HFF-Myc (cell line): ENCODE measurements around the gene ZNF100.
"Not testable (repeated sequence)": the region's sequence is repeated elsewhere in the genome, so short reads cannot be mapped to it uniquely, and the experiment has no call there.

ENCODE experiments used
- DNase-seq: peaks from one replicate; pipeline ENCODE4 v3.0.0-alpha.2; 2011; ENCODE audit warnings: low read depth; ENCODE audit errors: extremely low read depth
- H3K4me3 ChIP-seq: replicated peaks from 2 replicates; pipeline ENCODE4 v1.5.1; 2011; ENCODE audit warnings: low read depth, mild to moderate bottlenecking, control low read depth, low read length
- CTCF ChIP-seq: IDR thresholded peaks from 2 replicates; pipeline ENCODE4 v1.5.1; 2012; ENCODE audit warnings: mild to moderate bottlenecking, low read depth, low read length, control low read depth; ENCODE audit errors: missing control alignments

ZNF100 gene

DNA sequence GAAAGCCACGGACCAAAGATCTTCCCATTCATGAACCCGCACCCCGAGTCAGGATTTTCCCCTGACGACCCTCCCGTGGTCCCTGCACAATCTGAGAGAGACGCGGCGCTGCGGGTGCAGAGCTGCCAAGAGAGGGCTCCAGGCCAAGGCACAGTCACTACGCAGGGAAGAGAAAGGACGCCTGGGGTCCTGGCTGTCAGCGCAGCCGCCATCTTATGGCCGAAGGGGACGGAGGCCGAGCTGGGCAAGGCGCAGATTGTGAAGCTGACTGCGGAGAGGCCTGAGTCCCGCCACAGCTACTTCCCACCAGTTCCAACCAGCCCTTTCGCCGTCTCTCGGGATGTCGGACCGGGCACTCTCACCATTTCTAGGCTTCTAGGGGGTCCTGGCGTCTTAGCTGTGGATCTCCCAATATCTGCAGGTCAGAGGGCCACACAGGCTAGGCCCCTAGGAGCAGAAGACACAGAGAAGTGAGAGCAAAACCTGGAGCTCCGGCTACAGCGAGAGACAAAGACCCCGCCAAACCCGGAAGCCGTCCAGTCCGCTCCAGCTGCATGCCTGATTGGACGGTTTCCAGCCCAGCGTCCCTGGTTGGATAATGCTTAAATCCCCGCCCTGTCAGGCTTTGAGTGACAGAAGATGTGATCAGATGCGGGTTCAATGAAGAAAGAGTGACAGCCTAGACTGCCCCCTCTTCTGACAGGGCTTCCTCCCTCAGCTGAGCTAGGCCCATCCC is at the start of gene ZNF100:
ZNF100 (minus strand) TSS at position 515 of the 736 bp plus-strand sequence; CDS start at position 365, 150 bp downstream.
- TF ChIP-seq CTCF: no peak
- DNase-seq: peak; percentile 82
- peak within 1 kb of the TSS; percentile 78 for H3K4me3 ChIP-seq

- no peak for TF ChIP-seq CTCF
- DNase-seq: no peak
- no peak overlapping the region for H3K4me3 ChIP-seq
Observed at GRCh38 chr19:21812448-21812847, 45.1 kb upstream of the ZNF100 start.

DNA sequence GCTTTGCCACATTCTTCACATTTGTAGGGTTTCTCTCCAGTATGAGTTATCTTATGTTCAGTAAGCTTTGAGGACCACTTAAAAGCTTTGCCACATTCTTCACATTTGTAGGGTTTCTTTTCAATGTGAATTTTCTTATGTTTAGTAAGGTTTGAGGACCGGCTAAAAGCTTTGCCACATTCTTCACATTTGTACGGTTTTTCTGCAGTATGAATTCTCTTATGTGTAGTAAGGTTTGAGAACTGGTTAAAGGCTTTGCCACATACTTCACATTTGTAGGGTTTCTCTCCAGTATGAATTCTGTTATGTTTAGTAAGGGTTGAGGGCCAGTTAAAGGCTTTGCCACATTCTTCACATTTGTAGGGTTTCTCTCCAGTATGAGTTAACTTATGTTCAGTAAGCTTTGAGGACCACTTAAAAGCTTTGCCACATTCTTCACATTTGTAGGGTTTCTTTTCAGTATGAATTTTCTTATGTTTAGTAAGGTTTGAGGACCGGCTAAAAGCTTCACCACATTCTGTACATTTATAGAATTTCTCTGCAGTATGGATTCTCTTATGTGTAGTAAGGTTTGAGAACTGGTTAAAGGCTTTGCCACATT is 41.1 kb upstream of the ZNF100 start:
- DNase-seq, H3K4me3 ChIP-seq: not testable (repeated sequence)

DNA sequence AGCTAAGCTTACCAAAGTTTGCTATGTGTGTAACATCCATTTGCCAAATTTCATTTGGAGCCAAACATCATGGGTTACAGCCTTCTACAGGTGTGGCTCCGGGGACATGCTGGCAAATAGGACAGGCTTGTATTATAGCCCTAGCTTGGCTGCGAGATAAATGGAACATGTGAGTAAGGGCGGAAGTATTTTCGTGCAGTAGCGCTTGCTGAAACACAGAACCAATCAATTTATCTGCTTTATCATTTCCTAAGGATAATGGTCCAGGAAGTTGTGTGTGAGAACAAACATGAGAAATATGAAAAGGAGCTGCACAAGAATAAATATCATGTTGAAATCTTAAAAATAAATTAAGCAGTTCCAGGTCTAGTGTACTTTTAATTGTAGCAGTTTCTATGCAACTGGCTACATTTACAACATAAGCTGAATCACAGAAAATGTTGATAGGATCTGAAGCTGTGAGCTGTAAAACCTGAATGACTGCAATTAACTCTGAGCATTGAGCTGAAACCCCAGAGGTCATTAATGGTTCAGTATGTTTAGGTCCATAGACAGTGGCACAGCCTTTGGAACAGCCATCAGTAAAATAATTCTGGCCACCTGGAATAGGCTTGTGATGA is 22.2 kb upstream of the ZNF100 start:
- no peak overlapping the region for H3K4me3 ChIP-seq
- TF ChIP-seq CTCF: no peak
- no peak for DNase-seq

DNA sequence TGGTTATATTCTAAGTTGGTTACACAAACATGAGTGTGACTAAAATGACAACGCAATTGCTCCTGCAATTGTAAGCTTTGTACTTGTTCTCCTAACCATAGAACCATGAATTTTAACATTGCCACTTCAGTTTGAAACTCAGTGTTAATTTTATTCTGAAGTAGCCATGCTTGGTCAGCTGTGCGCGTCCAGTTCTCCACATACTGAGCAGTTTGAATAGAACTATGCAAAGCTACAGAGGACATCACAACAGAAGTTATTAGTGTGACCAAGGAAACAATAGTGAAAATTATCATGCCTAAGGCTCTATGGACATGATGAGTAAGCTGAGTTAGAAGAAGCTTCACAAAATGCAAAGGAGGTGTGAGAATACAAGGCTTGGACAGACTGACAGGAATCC is 19.6 kb upstream of the ZNF100 start:
- H3K4me3 ChIP-seq: no peak overlapping the region
- TF ChIP-seq CTCF: no peak
- no peak for DNase-seq

DNA sequence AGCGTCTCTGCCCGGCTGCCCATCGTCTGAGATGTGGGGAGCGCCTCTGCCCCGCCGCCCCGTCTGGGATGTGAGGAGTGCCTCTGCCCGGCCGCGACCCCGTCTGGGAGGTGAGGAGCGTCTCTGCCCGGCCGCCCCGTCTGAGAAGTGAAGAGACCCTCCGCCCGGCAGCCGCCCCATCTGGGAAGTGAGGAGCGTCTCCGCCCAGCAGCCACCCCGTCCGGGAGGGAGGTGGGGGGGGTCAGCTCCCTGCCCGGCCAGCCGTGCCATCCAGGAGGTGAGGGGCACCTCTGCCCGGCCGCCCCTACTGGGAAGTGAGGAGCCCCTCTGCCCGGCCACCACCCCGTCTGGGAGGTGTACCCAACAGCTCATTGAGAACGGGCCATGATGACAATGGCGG is 8.4 kb upstream of the ZNF100 start:
- DNase-seq, H3K4me3 ChIP-seq: not testable (repeated sequence)

- peak overlapping the region; percentile 78 for H3K4me3 ChIP-seq
- DNase-seq: not testable (repeated sequence)
Observed at GRCh38 chr19:21766705-21767064, 694 bp downstream of the ZNF100 start.

- no peak for TF ChIP-seq CTCF
- no peak overlapping the region for H3K4me3 ChIP-seq
- DNase-seq: no peak
Observed at GRCh38 chr19:21765151-21765550, 2.2 kb downstream of the ZNF100 start.

DNA sequence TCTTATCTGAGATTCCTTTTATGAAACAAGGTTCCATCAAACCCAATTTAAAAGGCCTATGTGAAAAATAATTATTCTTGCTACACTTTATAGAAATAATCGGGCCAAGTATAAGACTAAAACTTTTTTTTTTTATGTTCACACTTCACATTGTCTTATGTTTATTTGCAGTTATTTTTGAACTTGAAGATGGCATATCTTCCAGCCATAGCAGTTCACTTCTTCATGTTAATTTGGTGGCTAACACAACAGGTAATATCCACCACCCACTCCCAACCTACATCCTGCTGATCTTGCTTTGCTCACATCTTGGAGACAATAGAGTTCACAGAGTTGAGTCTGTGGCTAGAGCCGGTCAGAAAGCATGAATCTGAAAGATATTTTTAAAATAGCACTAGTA is 5.8 kb downstream of the ZNF100 start:
- H3K4me3 ChIP-seq: not testable (repeated sequence)

More for the DNA sequence above, 5.8 kb downstream of the ZNF100 start:
- DNase-seq: not testable (repeated sequence)
